ENCODE results near the gene FGD5.
"Not testable (repeated sequence)": the region's sequence is repeated elsewhere in the genome, so short reads cannot be mapped to it uniquely, and the experiment has no call there.

The FGD5 gene

DNA sequence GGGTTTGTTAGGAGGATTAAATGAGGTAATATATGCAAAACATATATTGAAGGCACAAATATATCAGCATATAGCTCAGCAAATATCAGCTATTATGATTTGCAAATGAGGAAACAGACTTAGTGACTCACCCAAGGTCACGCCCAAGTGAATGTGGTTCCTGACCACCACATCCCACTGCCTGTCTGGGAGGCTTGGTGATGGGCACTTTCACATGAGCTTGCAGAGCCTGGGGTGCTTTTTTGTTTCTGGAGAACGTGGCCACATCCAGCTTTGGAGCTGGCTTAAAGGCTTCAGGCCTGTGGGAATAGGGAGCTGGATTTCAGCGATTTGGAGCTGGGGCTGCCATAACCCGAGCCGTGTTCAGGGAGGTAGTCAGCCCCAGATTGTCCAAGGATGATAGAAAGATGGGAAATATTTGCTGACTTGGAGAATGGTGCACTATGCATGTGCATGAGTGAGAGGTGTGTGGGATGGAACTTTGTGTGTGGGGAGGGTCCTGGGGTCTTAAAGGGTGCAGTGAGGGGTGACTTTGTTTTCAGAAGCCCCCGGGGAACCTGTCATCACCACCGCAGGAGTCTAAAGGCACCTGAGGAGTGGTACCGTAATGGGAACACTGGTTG, 12.0 kb upstream of the FGD5 start:
- DNase-seq (ENCODE audit: low read depth): no peak
- H3K4me3 ChIP-seq (ENCODE audit: low read depth, low read length): no peak overlapping the region
- TF ChIP-seq, protein P1, sequence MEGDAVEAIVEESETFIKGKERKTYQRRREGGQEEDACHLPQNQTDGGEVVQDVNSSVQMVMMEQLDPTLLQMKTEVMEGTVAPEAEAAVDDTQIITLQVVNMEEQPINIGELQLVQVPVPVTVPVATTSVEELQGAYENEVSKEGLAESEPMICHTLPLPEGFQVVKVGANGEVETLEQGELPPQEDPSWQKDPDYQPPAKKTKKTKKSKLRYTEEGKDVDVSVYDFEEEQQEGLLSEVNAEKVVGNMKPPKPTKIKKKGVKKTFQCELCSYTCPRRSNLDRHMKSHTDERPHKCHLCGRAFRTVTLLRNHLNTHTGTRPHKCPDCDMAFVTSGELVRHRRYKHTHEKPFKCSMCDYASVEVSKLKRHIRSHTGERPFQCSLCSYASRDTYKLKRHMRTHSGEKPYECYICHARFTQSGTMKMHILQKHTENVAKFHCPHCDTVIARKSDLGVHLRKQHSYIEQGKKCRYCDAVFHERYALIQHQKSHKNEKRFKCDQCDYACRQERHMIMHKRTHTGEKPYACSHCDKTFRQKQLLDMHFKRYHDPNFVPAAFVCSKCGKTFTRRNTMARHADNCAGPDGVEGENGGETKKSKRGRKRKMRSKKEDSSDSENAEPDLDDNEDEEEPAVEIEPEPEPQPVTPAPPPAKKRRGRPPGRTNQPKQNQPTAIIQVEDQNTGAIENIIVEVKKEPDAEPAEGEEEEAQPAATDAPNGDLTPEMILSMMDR (IDR thresholded peaks at IDR 0.05; ENCODE audit: low read depth, low read length, missing control alignments): no peak

DNA sequence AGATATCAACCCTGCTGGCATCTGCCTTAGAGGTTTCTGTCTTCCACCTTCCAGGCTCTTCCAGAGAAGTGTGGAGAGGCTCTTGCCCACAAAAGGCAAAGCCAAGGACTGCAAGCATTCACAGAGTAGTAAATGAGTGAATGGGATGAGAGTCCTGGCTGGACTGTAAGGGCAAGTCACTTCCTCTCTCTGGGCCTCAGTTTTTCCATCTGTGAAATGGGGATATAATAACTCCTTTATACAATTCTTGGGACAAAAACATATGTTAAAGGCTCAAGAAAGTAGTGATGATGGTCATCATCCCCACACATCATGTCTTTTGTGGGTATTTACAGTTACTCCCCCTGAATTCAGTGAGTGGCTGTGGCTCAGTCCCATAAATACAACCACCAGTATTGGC, 10.7 kb upstream of the FGD5 start:
- H3K4me3 ChIP-seq (ENCODE audit: low read depth, low read length): no peak overlapping the region
- DNase-seq (ENCODE audit: low read depth): no peak
- TF ChIP-seq, protein P1 (IDR thresholded peaks at IDR 0.05; ENCODE audit: low read depth, low read length, missing control alignments): no peak

DNA sequence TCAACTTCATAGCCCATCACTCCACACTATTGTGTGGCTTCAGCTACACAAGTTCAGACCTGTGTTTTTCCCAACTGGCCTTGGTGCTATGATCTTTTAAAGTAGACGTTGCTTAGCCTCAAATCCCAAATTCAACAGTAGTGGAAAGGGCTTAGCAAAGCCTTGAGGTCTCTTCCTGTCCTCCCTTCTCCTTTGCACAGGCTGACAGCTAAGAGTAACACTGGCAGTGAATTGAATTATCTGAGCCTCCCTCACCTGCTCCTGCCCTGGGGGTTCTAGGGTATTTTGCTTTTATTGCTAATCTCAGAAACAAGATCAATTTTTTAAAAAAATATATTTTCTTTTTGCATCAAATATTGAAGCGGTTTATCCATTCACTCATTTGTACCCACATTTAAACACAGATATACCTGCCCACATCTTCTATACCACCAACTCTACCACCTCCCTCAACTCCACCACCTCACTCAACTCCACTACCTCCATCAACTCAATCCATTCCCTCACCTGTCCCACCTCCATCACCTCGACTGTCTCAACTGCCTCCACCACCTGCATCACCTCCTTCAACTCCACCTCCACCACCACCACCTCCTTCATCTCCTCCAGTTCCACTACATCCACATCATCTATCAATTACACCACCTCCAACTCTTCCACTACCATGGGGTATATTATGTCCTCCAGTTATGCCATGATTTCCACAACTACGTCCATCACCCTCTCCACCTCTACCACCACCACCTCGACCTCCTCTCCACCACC, 10.1 kb upstream of the FGD5 start:
- TF ChIP-seq, protein P1 (IDR thresholded peaks at IDR 0.05; ENCODE audit: low read depth, low read length, missing control alignments): no peak
- no peak overlapping the region for H3K4me3 ChIP-seq (ENCODE audit: low read depth, low read length)
- DNase-seq (ENCODE audit: low read depth): no peak

DNA sequence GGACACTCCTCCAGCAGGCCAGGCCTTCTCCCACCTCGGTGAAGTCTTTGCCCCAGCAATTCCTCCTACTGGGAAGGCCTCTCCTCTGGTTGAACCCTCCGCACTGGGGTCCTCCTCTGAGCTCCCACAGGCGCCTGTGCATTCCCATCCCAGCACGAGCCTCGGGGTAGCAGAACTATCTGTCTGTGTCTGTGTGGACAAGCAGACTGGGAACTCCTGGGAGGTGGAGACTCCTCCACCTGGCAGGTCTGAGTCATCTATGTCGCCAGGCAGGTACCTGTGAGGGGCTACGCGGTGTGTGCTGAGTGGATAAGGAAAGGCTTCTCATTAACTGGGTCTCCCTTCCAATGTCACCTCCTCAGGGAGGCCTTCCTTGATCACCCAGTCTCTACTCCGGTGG, 9.2 kb upstream of the FGD5 start:
- DNase-seq (ENCODE audit: low read depth); H3K4me3 ChIP-seq (ENCODE audit: low read depth, low read length): not testable (repeated sequence)

DNA sequence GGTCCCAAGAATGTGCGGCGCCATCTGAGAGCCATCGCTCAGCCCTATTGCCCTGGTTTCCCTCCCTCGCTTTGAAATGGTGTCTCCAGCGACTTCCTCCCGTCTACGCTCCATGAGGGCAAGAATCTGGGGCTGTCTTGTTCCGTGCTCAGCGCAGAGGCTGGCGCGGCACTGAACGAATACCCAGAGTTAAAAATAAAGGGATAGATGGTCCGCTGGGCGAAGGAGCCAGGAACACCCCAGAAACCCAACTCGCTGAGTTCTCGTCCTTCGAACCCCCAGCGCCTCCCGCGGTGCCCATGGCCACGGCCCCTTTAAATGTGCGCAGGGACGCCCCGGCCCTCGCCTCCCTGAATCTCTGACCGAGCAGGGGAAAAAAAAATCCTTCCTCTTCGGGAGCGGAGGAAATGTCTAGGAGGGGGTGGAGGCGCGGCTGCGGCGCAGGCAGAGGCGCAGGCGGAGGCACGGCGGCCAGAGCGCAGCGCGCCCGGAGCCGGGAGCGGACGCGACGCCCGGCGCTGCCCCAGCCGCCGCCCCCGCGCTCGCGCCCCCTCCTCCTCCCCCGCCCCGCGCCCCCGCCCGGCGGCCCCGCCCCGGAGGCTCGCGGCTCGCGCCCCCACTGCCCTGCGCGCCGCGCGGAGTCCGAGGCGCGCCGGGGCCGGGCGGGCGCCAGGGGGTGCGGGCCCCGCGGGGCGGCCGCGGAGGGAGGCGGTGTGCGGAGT, 8.5 kb upstream of the FGD5 start:
- no peak for DNase-seq (ENCODE audit: low read depth)
- TF ChIP-seq, protein P1 (IDR thresholded peaks at IDR 0.05; ENCODE audit: low read depth, low read length, missing control alignments): no peak
- H3K4me3 ChIP-seq (ENCODE audit: low read depth, low read length): no peak overlapping the region

DNA sequence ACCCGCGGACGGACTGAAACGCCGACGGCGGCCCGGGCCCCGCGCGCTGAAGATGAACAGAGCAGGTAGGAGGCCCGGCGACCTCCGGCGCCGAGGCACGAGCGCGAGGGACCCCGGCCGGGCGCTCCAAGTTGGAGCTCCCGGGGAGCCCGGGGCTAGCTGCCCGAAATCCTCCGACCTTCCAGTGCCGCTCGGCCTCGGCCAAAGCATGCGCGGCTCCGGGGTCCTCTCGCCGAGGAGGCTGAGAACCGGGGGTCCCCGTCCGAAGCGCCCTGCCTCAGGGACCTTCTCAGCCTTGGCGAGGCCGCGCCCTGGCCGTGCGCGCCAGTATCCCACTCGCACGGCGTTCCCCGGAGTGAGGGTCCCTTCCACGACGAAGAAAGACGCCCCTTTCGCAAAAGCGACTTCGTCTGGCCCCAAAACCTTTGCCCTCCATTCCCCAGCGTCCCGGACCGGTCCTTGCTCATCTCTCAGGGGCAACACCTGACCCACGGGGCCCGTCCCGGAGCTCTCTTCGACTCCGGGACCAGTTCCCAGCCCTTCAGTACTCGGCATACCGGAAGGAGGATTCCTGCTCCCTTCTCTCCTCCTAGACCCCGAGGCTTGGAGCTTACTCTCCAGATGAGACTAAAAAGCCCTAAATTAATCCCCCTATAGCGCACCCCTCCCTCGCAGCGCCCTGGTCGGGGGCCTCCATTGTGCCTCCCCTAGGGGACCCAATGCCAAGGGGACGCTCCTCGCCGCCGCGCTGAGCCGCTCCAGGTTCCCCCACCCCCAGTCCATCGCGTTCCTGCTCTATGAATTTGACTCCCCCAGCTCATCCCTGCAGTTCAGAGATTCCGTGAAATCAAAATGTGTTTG, 7.7 kb upstream of the FGD5 start:
- no peak for DNase-seq (ENCODE audit: low read depth)
- TF ChIP-seq, protein P1 (IDR thresholded peaks at IDR 0.05; ENCODE audit: low read depth, low read length, missing control alignments): no peak
- H3K4me3 ChIP-seq (ENCODE audit: low read depth, low read length): no peak overlapping the region

DNA sequence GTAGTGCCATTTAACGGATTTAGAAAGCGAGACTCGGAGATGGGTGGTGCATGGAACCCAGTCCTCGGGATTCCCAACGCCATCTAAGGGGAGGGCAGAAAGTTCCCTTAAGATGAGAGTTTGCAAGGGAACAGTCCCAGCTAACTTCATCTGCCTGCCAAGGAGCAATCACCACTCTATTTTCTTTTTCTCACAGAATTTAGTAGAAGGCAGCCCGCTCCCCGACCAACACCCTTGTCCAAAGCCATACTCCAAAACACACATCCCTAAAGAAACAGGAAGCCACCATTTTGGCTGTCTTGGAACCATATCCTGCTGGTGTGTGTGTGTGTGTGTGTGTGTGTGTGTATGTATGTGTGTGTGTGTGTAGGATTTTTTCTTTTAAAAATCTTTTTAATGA, 7.1 kb upstream of the FGD5 start:
- DNase-seq (ENCODE audit: low read depth): no peak
- no peak overlapping the region for H3K4me3 ChIP-seq (ENCODE audit: low read depth, low read length)
- TF ChIP-seq, protein P1 (IDR thresholded peaks at IDR 0.05; ENCODE audit: low read depth, low read length, missing control alignments): no peak
